Pancreas (tissue), 10 donors: ENCODE data around the gene TRIM62. TPM values are rescaled to one million over a fixed set of nuclear protein-coding genes. Genes with fewer than 3 reads are reported as not detected.

Source experiments
- ATAC-seq, 4 donors: fragments of 200-7000 bp; cut with Tn5 transposase; one replicate each; pipeline versions ENCODE4 v1.8.0 to v1.9.1; 2020; ENCODE audit warnings: mild to moderate bottlenecking in 4 of 4, moderate library complexity in 4 of 4
- DNase-seq, 6 donors: peaks; one replicate each; pipeline ENCODE4 v3.0.0-alpha.2; 2020
- FAIRE-seq: peaks from 2 replicates; lab custom pipeline; 2012; peaks lifted over from hg19 to GRCh38; lab: Jason Lieb, UNC
- H3K27ac ChIP-seq, 4 donors: fragments of 200-600 bp; sonication (generic); 1 replicate in 3 of 4; 2 replicates in 1 of 4; pipeline versions ENCODE4 v1.5.0 to v1.8.0; 2020
- H3K27me3 ChIP-seq, 4 donors: fragments of 200-600 bp; one replicate each; pipeline ENCODE4 v1.8.0; 2021
- H3K36me3 ChIP-seq, 3 donors: fragments of 200-600 bp; sonication (generic) in 1 of 3; one replicate each; pipeline versions ENCODE4 v1.5.0 to v1.8.0; 2020 to 2021
- H3K4me1 ChIP-seq, 3 donors: fragments of 200-600 bp; one replicate each; pipeline ENCODE4 v1.8.0; 2021
- H3K4me3 ChIP-seq, 4 donors: fragments of 200-600 bp; sonication (generic) in 2 of 4; one replicate each; pipeline versions ENCODE4 v1.5.0 to v1.8.0; 2020 to 2021
- H3K9me3 ChIP-seq, 4 donors: fragments of 200-600 bp; one replicate each; pipeline ENCODE4 v1.8.0; 2021
- WGBS, 2 donors: extraction: QIAGEN DNeasy Blood & Tissue Kit; methylation state at CpG; one replicate each; pipeline ENCODE4 v1.1.7; 2013; 5-methylcytosine and 5-hydroxymethylcytosine counted together
- intact Hi-C, 3 donors: fragments of 100-400 bp; cut with DNase I; formaldehyde crosslinking; loops; one replicate each; pipeline versions ENCODE4 v1.11.1 to v1.14.2; 2022
- polyA plus RNA-seq, 2 donors: library from polyadenylated mRNA; stranded (reverse); fragments of 200-250 nt; gene quantifications; one replicate each; pipeline ENCODE4 v1.2.3, GENCODE V29; 2013
- total RNA-seq, 6 donors: library from RNA; stranded (reverse); fragmentation: NEBNext Ultra II Directional in 4 of 6; extraction: Animal tissue kit (Norgen Biotek cat#: 25700) in 4 of 6; gene quantifications; one replicate each; pipeline versions ENCODE4 v1.2.1 to v1.2.4, GENCODE V29; 2021 to 2023
- TF ChIP-seq, protein P1 (sequence below), 4 donors: fragments of 200-600 bp; sonication (generic) in 3 of 4; IDR thresholded peaks; one replicate each; pipeline versions ENCODE4 v1.5.0 to v1.8.0; 2021; ENCODE audit warnings: antibody characterized with exemption in 4 of 4
- donor health status: healthy with polysubstance abuse.
- donor health status: DM: no; HTN: no; CAD: no; lungs with moderate emphysema.
- donor health status: DM: no; HTN: no; CAD: no.
- donor health status: control.
- donor health status: control.
- donor health status: Bipolar disorder and iron deficiency.
- donor health status: DM: yes; HTN: yes; CAD: no.
- donor health status: DM: no; HTN: no; CAD: no.
- donor health status: DM: no; HTN: no; CAD: no.
- donor health status: DM: yes; HTN: yes; CAD: no.

Gene TRIM62
- total and polyA plus RNA-seq, 8 donors = 1.6 to 4.3 (median 2.7) TPM

DNA sequence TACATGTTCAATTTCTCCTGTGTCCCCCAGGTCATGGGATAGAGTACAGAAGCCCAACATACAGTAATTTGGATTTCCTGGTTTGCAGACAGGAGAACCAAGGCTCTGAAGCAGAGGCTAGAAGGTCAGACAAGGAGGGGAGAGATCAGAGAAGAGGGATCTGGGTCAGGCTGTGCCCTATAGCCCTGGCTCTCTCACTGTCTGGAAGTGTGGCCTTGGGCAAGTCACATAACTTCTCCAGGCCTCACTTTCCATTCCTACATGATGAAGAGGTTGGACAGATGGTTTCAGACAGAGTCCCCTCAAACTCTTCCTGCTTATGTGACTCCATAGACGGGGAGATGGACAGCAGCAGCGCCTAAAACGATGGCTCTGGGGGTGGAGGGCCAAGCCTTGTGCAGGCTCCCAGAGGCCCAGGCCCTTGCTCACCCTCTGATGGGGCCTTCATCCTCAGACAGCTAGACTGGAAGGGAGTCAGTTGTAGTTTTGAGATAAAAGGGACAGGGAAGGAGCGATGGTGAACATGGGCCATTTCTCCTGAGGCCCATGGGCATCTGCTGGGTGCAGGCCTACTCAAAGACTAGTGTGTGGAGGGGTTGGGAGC is 2.9 kb downstream of the TRIM62 start:
- intact Hi-C loops = no loop called here
- no peak for ATAC-seq
- Histone ChIP-seq H3K27ac (no peak overlapping the region), H3K36me3 (no peaks in the 10 kb centered on the region), H3K4me1 (no peaks in the 10 kb centered on the region), H3K4me3 (no peak overlapping the region), H3K9me3 (no peaks in the 10 kb centered on the region), H3K27me3 (no peaks in the 10 kb centered on the region)
- no peak for FAIRE-seq
- no peak for DNase-seq
- TF ChIP-seq, protein P1, sequence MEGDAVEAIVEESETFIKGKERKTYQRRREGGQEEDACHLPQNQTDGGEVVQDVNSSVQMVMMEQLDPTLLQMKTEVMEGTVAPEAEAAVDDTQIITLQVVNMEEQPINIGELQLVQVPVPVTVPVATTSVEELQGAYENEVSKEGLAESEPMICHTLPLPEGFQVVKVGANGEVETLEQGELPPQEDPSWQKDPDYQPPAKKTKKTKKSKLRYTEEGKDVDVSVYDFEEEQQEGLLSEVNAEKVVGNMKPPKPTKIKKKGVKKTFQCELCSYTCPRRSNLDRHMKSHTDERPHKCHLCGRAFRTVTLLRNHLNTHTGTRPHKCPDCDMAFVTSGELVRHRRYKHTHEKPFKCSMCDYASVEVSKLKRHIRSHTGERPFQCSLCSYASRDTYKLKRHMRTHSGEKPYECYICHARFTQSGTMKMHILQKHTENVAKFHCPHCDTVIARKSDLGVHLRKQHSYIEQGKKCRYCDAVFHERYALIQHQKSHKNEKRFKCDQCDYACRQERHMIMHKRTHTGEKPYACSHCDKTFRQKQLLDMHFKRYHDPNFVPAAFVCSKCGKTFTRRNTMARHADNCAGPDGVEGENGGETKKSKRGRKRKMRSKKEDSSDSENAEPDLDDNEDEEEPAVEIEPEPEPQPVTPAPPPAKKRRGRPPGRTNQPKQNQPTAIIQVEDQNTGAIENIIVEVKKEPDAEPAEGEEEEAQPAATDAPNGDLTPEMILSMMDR (IDR thresholded peaks at IDR 0.05) = no peak
- WGBS, 2 donors = 91 to 94% methylated on average over 4 of the region's 4 CpGs

DNA sequence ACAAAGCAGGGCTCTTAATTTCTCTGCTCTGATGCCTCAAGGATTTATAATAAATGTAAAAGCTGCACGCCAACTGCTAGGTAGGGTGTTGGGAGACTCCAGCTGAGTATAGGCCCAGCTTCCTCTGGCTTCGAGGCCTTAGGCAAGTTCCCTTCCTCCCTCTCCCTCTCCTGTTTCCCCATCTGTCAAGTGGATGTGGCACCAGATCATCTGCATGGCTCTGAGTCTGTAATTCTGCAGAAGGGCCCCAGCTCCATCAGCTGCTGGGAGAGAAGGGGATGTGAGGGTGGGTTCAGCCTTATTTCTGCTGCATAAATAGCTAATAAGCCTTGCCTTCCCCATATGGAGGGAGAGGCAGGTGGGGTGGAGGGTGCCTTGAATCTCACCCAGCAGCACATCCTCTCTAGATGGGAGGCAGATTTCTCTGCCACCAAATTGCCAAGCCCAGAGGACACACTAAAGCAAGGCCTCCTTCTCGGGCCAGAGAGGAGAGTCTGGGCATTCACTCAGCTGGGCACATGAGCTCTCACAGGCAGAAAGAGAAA is 3.8 kb downstream of the TRIM62 start:
- Histone ChIP-seq H3K27me3 (no peaks in the 10 kb centered on the region), H3K4me1 (no peaks in the 10 kb centered on the region), H3K27ac (no peak overlapping the region), H3K4me3 (no peak overlapping the region), H3K36me3 (no peaks in the 10 kb centered on the region), H3K9me3 (no peaks in the 10 kb centered on the region)
- ATAC-seq (no peak), DNase-seq (no peak), FAIRE-seq (no peak)
- intact Hi-C loops = no loop called here
- 83 to 87% methylated on average over 3 of the region's 3 CpGs for WGBS, 2 donors
- TF ChIP-seq, protein P1 (IDR thresholded peaks at IDR 0.05) = no peak

DNA sequence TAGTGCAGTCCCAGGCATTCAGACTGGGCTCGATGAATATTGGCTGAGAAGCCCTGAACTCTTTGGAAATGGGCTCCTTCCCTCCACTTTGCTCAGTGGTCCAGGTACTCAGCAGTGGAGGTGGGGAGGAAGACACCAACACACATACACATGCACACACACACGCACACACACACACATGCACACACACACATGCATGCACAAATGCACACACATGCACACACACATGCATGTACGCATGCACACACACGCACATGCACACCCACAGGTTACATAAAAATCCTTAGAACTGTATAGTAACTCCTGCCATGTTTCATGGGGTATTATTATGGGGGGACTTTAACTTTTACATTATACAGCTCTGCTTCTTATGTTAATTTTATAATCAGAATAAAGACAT is 5.0 kb downstream of the TRIM62 start:
- ATAC-seq (no peak), DNase-seq (no peak), FAIRE-seq (no peak)
- intact Hi-C loops = no loop called here
- TF ChIP-seq, protein P1 (IDR thresholded peaks at IDR 0.05) = no peak
- Histone ChIP-seq H3K9me3 (no peaks in the 10 kb centered on the region), H3K27ac (no peak overlapping the region), H3K36me3 (no peaks in the 10 kb centered on the region), H3K4me3 (no peak overlapping the region), H3K4me1 (no peaks in the 10 kb centered on the region), H3K27me3 (no peaks in the 10 kb centered on the region)
- WGBS, 2 donors = 44 to 75% methylated on average over 4 of the region's 4 CpGs

DNA sequence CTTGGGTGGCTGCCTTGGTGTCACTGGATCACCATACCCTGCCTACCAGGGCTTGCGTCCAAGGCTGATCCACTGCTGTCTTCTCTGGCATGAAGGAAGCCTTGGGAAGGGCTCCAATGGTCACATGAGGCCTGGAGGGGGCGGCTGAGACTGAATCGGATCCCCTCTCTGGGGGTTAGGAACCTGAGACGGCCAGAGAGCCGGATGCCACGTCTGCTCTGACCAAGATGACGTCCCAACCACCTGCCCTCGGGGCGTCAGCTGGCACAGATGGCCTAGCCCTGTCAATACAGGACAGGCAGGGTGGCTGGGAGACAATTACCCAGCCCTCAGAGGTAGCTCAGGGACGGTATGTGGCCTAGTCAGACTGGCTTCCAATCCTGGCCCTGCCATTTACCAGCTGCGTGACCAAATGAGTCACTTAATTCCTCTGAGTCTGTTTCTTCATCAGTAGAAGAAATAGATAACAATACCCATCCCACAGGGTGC is 5.4 kb downstream of the TRIM62 start:
- no peak for DNase-seq

More for the DNA sequence above, 5.4 kb downstream of the TRIM62 start:
- intact Hi-C loops = no loop called here
- FAIRE-seq (no peak), ATAC-seq (no peak)
- TF ChIP-seq, protein P1 (IDR thresholded peaks at IDR 0.05) = no peak
- H3K27me3 ChIP-seq = no peaks in the 10 kb centered on the region
- H3K4me1 ChIP-seq = no peaks in the 10 kb centered on the region
- no peak overlapping the region for H3K4me3 ChIP-seq
- WGBS, 2 donors = 79 to 83% methylated on average over 11 of the region's 11 CpGs
- H3K36me3 ChIP-seq = no peaks in the 10 kb centered on the region
- no peaks in the 10 kb centered on the region for H3K9me3 ChIP-seq
- H3K27ac ChIP-seq = no peak overlapping the region
